WTC11 (cell line): ENCODE data around the gene COL9A1. TPM values are rescaled to one million over a fixed set of nuclear protein-coding genes. Genes with fewer than 3 reads are reported as not detected.

ENCODE experiments used
- ATAC-seq: fragments of 200-7000 bp; cut with Tn5 transposase; 2 replicates; pipeline ENCODE4 v1.10.0; 2021; ENCODE audit warnings: mild to moderate bottlenecking, moderate library complexity
- CTCF ChIA-PET: fragments of 300-600 bp; sonication (Branson Sonifier 250); formaldehyde crosslinking; loops from one replicate; lab custom pipeline; 2021; ENCODE audit warnings: antibody characterized with exemption; lab: Charles Lee
- POLR2A ChIA-PET: fragments of 350-600 bp; sonication (Branson Sonifier 250); formaldehyde crosslinking; loops from one replicate; lab custom pipeline; 2021; ENCODE audit warnings: antibody characterized with exemption; lab: Charles Lee
- DNase-seq: peaks from one replicate; pipeline ENCODE4 v3.0.0; 2021; ENCODE audit warnings: low spot score
- H3K27ac Mint-ChIP-seq: 2 replicates; pipeline ENCODE4 v1.8.0; 2021; ENCODE audit warnings: mixed read lengths
- H3K27me3 Mint-ChIP-seq: 2 replicates; pipeline ENCODE4 v1.8.0; 2021; ENCODE audit warnings: low read depth, mild to moderate bottlenecking, moderate library complexity, mixed read lengths
- H3K36me3 Mint-ChIP-seq: 2 replicates; pipeline ENCODE4 v1.8.0; 2021; ENCODE audit warnings: mixed read lengths
- H3K4me1 Mint-ChIP-seq: 2 replicates; pipeline ENCODE4 v1.8.0; 2022; ENCODE audit warnings: mixed read lengths
- H3K4me3 Mint-ChIP-seq: 2 replicates; pipeline ENCODE4 v1.8.0; 2021; ENCODE audit warnings: mild to moderate bottlenecking, moderate library complexity, mixed read lengths
- H3K9me3 Mint-ChIP-seq: 2 replicates; pipeline ENCODE4 v1.8.0; 2021; ENCODE audit warnings: mixed read lengths
- AR ChIP-seq: fragments of 250-450 bp; sonication (Bioruptor Pico); IDR thresholded peaks from 2 replicates; pipeline ENCODE4 v1.9.0; 2021; ENCODE audit warnings: mild to moderate bottlenecking
- ATF6 ChIP-seq: sonication (generic); formaldehyde crosslinking; IDR thresholded peaks from 2 replicates; pipeline ENCODE4 v1.8.1; 2023; ENCODE audit warnings: mild to moderate bottlenecking, missing genetic modification reagents
- CBFB ChIP-seq: sonication (generic); formaldehyde crosslinking; IDR thresholded peaks from 2 replicates; pipeline ENCODE4 v1.8.1; 2022; ENCODE audit warnings: mild to moderate bottlenecking, low read depth, missing genetic modification reagents
- CREM ChIP-seq: sonication (generic); formaldehyde crosslinking; IDR thresholded peaks from 2 replicates; pipeline ENCODE4 v1.8.1; 2022; ENCODE audit warnings: mild to moderate bottlenecking, missing genetic modification reagents, moderate library complexity
- ETV6 ChIP-seq: sonication (generic); formaldehyde crosslinking; IDR thresholded peaks from 2 replicates; pipeline ENCODE4 v1.8.1; 2022; ENCODE audit warnings: mild to moderate bottlenecking, missing genetic modification reagents
- FOXP1 ChIP-seq: sonication (generic); formaldehyde crosslinking; IDR thresholded peaks from 2 replicates; pipeline ENCODE4 v1.8.0; 2022; ENCODE audit warnings: missing genetic modification reagents, mild to moderate bottlenecking, moderate library complexity, borderline replicate concordance
- GABPB1 ChIP-seq: sonication (generic); formaldehyde crosslinking; IDR thresholded peaks from 2 replicates; pipeline ENCODE4 v1.8.1; 2023; ENCODE audit warnings: mild to moderate bottlenecking, missing genetic modification reagents
- JAZF1 ChIP-seq: fragments of 250-450 bp; sonication (Bioruptor Pico); IDR thresholded peaks from 2 replicates; pipeline ENCODE4 v1.9.0; 2021; ENCODE audit warnings: moderate library complexity, mild to moderate bottlenecking, inconsistent platforms
- NFYB ChIP-seq: sonication (generic); formaldehyde crosslinking; conservative IDR thresholded peaks from 2 replicates; pipeline ENCODE4 v1.8.0; 2022; ENCODE audit warnings: low read depth, missing genetic modification reagents
- NR1H2 ChIP-seq: sonication (generic); formaldehyde crosslinking; IDR thresholded peaks from 2 replicates; pipeline ENCODE4 v1.9.0; 2021; ENCODE audit warnings: mild to moderate bottlenecking, moderate library complexity, missing genetic modification reagents
- NR2C2 ChIP-seq: sonication (generic); formaldehyde crosslinking; IDR thresholded peaks from 2 replicates; pipeline ENCODE4 v1.8.0; 2022; ENCODE audit warnings: mild to moderate bottlenecking, missing genetic modification reagents
- NR3C1 ChIP-seq: sonication (generic); formaldehyde crosslinking; conservative IDR thresholded peaks from 2 replicates; pipeline ENCODE4 v1.8.1; 2023; ENCODE audit warnings: low read depth, mild to moderate bottlenecking, missing genetic modification reagents
- RORB ChIP-seq: fragments of 250-450 bp; sonication (Bioruptor Pico); IDR thresholded peaks from 2 replicates; pipeline ENCODE4 v1.9.0; 2021; ENCODE audit warnings: mild to moderate bottlenecking
- SMAD3 ChIP-seq: sonication (generic); formaldehyde crosslinking; IDR thresholded peaks from 2 replicates; pipeline ENCODE4 v1.8.0; 2022; ENCODE audit warnings: missing genetic modification reagents, mild to moderate bottlenecking, borderline replicate concordance
- ZBTB21 ChIP-seq: sonication (generic); formaldehyde crosslinking; IDR thresholded peaks from 2 replicates; pipeline ENCODE4 v1.8.1; 2023; ENCODE audit warnings: mild to moderate bottlenecking, missing genetic modification reagents, borderline replicate concordance
- ZNF263 ChIP-seq: sonication (generic); formaldehyde crosslinking; IDR thresholded peaks from 2 replicates; pipeline ENCODE4 v1.8.1; 2022; ENCODE audit warnings: low read depth, mild to moderate bottlenecking, moderate library complexity, missing genetic modification reagents
- total RNA-seq: library from RNA; stranded (reverse); gene quantifications from 3 replicates; pipeline ENCODE4 v1.2.3, GENCODE V29; 2021
- TF ChIP-seq, protein P1 (sequence below): sonication (generic); formaldehyde crosslinking; IDR thresholded peaks from 2 replicates; pipeline ENCODE4 v1.8.0; 2023; ENCODE audit warnings: missing genetic modification reagents, mild to moderate bottlenecking, borderline replicate concordance
- TF ChIP-seq, protein P2 (sequence below): sonication (generic); formaldehyde crosslinking; IDR thresholded peaks from 2 replicates; pipeline ENCODE4 v1.8.1; 2022; ENCODE audit warnings: mild to moderate bottlenecking, missing genetic modification reagents, moderate library complexity, borderline replicate concordance
- TF ChIP-seq, protein P3 (sequence below): sonication (generic); formaldehyde crosslinking; IDR thresholded peaks from 2 replicates; pipeline ENCODE4 v1.8.0; 2022; ENCODE audit warnings: mild to moderate bottlenecking, missing genetic modification reagents

Gene COL9A1
- total RNA-seq, 1 experiment from 2014 or later: 9.0 TPM

DNA sequence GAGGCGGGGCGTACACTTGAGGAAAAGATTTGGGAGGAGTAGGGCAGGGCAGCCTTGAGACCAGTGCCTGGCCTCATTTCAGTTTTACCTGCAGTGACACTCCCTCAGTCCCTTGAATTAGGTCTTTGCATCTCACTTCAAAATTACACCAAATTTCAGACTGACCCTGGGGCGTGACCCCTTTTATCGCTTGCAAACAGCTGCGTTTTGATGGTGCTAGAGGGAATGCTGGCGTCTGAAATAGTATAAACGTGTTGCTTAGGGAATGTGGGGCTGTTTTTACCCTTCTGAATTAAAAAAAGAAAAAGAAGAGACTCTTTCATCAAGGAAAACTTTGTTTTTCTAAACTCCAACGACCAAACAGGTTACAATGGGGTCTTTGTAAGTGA is 21.0 kb downstream of the COL9A1 start:
- no peaks in the 10 kb centered on the region for H3K9me3 Mint-ChIP-seq
- ATAC-seq: no peak
- no peak for DNase-seq
- ChIA-PET POLR2A (interaction anchor here (0.6 kb wide), 1 partner anchor 74 kb away, joined by 7 read pairs; no protein-coding TSS in a partner anchor), CTCF (interaction anchor here (0.6 to 5.5 kb wide), 6 partner anchors 10 to 1040 kb away, joined by 3 to 35 read pairs (median 4); no protein-coding TSS in a partner anchor)
- TF ChIP-seq SMAD3 (no peak), CREM (CRISPR knock-in tag) (no peak), AR (no peak), NR1H2 (CRISPR knock-in tag) (no peak), NR3C1 (CRISPR knock-in tag) (no peak), RORB (CRISPR knock-in tag) (no peak), NFYB (CRISPR knock-in tag) (no peak), ZNF263 (CRISPR knock-in tag) (no peak), FOXP1 (CRISPR knock-in tag) (no peak), ETV6 (CRISPR knock-in tag) (no peak), GABPB1 (CRISPR knock-in tag) (no peak)
- TF ChIP-seq, protein P1, sequence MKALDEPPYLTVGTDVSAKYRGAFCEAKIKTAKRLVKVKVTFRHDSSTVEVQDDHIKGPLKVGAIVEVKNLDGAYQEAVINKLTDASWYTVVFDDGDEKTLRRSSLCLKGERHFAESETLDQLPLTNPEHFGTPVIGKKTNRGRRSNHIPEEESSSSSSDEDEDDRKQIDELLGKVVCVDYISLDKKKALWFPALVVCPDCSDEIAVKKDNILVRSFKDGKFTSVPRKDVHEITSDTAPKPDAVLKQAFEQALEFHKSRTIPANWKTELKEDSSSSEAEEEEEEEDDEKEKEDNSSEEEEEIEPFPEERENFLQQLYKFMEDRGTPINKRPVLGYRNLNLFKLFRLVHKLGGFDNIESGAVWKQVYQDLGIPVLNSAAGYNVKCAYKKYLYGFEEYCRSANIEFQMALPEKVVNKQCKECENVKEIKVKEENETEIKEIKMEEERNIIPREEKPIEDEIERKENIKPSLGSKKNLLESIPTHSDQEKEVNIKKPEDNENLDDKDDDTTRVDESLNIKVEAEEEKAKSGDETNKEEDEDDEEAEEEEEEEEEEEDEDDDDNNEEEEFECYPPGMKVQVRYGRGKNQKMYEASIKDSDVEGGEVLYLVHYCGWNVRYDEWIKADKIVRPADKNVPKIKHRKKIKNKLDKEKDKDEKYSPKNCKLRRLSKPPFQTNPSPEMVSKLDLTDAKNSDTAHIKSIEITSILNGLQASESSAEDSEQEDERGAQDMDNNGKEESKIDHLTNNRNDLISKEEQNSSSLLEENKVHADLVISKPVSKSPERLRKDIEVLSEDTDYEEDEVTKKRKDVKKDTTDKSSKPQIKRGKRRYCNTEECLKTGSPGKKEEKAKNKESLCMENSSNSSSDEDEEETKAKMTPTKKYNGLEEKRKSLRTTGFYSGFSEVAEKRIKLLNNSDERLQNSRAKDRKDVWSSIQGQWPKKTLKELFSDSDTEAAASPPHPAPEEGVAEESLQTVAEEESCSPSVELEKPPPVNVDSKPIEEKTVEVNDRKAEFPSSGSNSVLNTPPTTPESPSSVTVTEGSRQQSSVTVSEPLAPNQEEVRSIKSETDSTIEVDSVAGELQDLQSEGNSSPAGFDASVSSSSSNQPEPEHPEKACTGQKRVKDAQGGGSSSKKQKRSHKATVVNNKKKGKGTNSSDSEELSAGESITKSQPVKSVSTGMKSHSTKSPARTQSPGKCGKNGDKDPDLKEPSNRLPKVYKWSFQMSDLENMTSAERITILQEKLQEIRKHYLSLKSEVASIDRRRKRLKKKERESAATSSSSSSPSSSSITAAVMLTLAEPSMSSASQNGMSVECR: no peak
- H3K36me3 Mint-ChIP-seq: no peaks in the 10 kb centered on the region
- H3K27me3 Mint-ChIP-seq: peaks cover 58% of the 10 kb centered on the region
- H3K4me1 Mint-ChIP-seq: peaks cover 24% of the 10 kb centered on the region
- H3K27ac Mint-ChIP-seq: no peak overlapping the region
- peak overlapping the region; percentile 78 for H3K4me3 Mint-ChIP-seq

- DNase-seq (peak; percentile 23), ATAC-seq (peak; percentile 14)
- no peak overlapping the region for H3K27ac Mint-ChIP-seq
- peaks cover 24% of the 10 kb centered on the region for H3K4me1 Mint-ChIP-seq
- ChIA-PET CTCF (interaction anchor here (0.8 to 5.5 kb wide), 3 partner anchors 9 to 59 kb away, joined by 3 to 35 read pairs (median 4); no protein-coding TSS in a partner anchor), POLR2A (no interaction called here)
- no peaks in the 10 kb centered on the region for H3K9me3 Mint-ChIP-seq
- H3K4me3 Mint-ChIP-seq: peak overlapping the region; percentile 43
- TF ChIP-seq, protein P2, sequence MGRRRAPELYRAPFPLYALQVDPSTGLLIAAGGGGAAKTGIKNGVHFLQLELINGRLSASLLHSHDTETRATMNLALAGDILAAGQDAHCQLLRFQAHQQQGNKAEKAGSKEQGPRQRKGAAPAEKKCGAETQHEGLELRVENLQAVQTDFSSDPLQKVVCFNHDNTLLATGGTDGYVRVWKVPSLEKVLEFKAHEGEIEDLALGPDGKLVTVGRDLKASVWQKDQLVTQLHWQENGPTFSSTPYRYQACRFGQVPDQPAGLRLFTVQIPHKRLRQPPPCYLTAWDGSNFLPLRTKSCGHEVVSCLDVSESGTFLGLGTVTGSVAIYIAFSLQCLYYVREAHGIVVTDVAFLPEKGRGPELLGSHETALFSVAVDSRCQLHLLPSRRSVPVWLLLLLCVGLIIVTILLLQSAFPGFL (CRISPR knock-in tag): no peak
- TF ChIP-seq, protein P3, sequence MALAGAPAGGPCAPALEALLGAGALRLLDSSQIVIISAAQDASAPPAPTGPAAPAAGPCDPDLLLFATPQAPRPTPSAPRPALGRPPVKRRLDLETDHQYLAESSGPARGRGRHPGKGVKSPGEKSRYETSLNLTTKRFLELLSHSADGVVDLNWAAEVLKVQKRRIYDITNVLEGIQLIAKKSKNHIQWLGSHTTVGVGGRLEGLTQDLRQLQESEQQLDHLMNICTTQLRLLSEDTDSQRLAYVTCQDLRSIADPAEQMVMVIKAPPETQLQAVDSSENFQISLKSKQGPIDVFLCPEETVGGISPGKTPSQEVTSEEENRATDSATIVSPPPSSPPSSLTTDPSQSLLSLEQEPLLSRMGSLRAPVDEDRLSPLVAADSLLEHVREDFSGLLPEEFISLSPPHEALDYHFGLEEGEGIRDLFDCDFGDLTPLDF (CRISPR knock-in tag): no peak
- TF ChIP-seq NR2C2 (CRISPR knock-in tag) (no peak), JAZF1 (CRISPR knock-in tag) (no peak), ZBTB21 (CRISPR knock-in tag) (no peak), NR1H2 (CRISPR knock-in tag) (no peak), CBFB (CRISPR knock-in tag) (no peak), ATF6 (CRISPR knock-in tag) (no peak)
- no peaks in the 10 kb centered on the region for H3K36me3 Mint-ChIP-seq
- H3K27me3 Mint-ChIP-seq: peaks cover 58% of the 10 kb centered on the region
Measured at GRCh38 chr6:70280400-70280853, 22.5 kb downstream of the COL9A1 start.
